OCI-LY1 (cell line): ENCODE measurements around the gene EHF.

Source experiments
- EZH2 ChIP-seq: fragments of 200-600 bp; sonication (generic), shearing (Covaris generic); IDR thresholded peaks from 2 replicates; pipeline ENCODE4 v1.8.0; 2017; ENCODE audit warnings: borderline replicate concordance, mixed run types, mild to moderate bottlenecking, antibody characterized with exemption, low read length, moderate library complexity, mixed read lengths
- TF ChIP-seq, protein P1 (sequence below): fragments of 200-600 bp; sonication (generic), shearing (Covaris generic); IDR thresholded peaks from 2 replicates; pipeline ENCODE4 v1.5.1; 2017; ENCODE audit warnings: mild to moderate bottlenecking, antibody characterized with exemption, low read length, moderate library complexity, mixed read lengths

DNA sequence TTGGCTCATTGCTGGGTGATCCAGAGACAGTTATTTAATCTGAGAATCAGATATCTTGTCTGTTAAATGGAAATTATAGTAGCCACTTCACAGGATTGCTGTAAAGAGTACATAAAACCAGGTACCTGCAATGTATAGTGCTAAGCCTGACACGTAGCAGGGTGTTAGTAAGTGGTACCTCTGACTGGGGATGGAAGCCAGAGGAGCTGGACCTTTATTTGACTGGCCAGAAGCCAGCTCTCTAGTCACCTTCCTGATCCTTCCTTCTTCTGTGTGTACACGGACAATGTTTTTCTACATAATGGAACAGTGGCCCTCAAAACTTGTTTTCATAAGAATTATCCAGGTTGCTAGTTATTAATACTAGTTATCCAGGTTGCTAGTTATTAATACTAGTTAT, 25.5 kb upstream of the EHF start:
- no peak for TF ChIP-seq EZH2
- TF ChIP-seq, protein P1, sequence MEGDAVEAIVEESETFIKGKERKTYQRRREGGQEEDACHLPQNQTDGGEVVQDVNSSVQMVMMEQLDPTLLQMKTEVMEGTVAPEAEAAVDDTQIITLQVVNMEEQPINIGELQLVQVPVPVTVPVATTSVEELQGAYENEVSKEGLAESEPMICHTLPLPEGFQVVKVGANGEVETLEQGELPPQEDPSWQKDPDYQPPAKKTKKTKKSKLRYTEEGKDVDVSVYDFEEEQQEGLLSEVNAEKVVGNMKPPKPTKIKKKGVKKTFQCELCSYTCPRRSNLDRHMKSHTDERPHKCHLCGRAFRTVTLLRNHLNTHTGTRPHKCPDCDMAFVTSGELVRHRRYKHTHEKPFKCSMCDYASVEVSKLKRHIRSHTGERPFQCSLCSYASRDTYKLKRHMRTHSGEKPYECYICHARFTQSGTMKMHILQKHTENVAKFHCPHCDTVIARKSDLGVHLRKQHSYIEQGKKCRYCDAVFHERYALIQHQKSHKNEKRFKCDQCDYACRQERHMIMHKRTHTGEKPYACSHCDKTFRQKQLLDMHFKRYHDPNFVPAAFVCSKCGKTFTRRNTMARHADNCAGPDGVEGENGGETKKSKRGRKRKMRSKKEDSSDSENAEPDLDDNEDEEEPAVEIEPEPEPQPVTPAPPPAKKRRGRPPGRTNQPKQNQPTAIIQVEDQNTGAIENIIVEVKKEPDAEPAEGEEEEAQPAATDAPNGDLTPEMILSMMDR = no peak
